GM21737 (cell line): ENCODE data around the gene DNAJC1.

ENCODE experiments used
- ATAC-seq: cut with Tn5 transposase; IDR thresholded peaks from one replicate; pipeline ENCODE4 v1.9.1; 2021; ENCODE audit warnings: mild to moderate bottlenecking, moderate library complexity; ENCODE audit not compliant: unreplicated experiment

DNAJC1 gene

GRCh38 chr10:21771219-21771618, 232.3 kb downstream of the DNAJC1 start:
- ATAC-seq = no peak

- ATAC-seq = no peak
These were observed 234.5 kb downstream of the DNAJC1 start for GRCh38 chr10:21769041-21769440.

GRCh38 chr10:21764466-21765189, 238.9 kb downstream of the DNAJC1 start:
- no peak for ATAC-seq

GRCh38 chr10:21760332-21760731, 243.2 kb downstream of the DNAJC1 start:
- no peak for ATAC-seq

- ATAC-seq = no peak
These were observed 244.3 kb downstream of the DNAJC1 start for GRCh38 chr10:21759232-21759631.

GRCh38 chr10:21758696-21759095, 244.8 kb downstream of the DNAJC1 start:
- no peak for ATAC-seq

- ATAC-seq = no peak
These were observed 245.3 kb downstream of the DNAJC1 start for GRCh38 chr10:21758239-21758638.

GRCh38 chr10:21757185-21757901, 246.2 kb downstream of the DNAJC1 start:
- no peak for ATAC-seq

- no peak for ATAC-seq
These were observed 246.8 kb downstream of the DNAJC1 start for GRCh38 chr10:21756707-21757106.

GRCh38 chr10:21754410-21755011, 249.0 kb downstream of the DNAJC1 start:
- ATAC-seq = no peak

- ATAC-seq = no peak
These were observed 249.8 kb downstream of the DNAJC1 start for GRCh38 chr10:21753497-21754270.

GRCh38 chr10:21751341-21752310, 251.9 kb downstream of the DNAJC1 start:
- no peak for ATAC-seq

GRCh38 chr10:21750424-21750823, 253.1 kb downstream of the DNAJC1 start:
- ATAC-seq = no peak

GRCh38 chr10:21749788-21750187, 253.7 kb downstream of the DNAJC1 start:
- no peak for ATAC-seq

- no peak for ATAC-seq
These were observed 255.7 kb downstream of the DNAJC1 start for GRCh38 chr10:21747809-21748208.

- no peak for ATAC-seq
These were observed 257.4 kb downstream of the DNAJC1 start for GRCh38 chr10:21746118-21746517.

GRCh38 chr10:21744223-21744622, 259.3 kb downstream of the DNAJC1 start:
- no peak for ATAC-seq

GRCh38 chr10:21742740-21743412, 260.7 kb downstream of the DNAJC1 start:
- ATAC-seq = no peak

- no peak for ATAC-seq
These were observed 262.5 kb downstream of the DNAJC1 start for GRCh38 chr10:21740989-21741388.

GRCh38 chr10:21737106-21737505, 266.4 kb downstream of the DNAJC1 start:
- no peak for ATAC-seq
